Measurements from ENCODE around the gene BBX.
A peak's percentile ranks its signal among the peaks of the same experiment; 100 is the strongest.

BBX gene

GRCh38 chr3:107629566-107629965 is 106.8 kb downstream of the BBX start:
- no peak for TF ChIP-seq CTCF (IDR thresholded peaks at IDR 0.05; ENCODE audit: insufficient read depth, low read length)
- DNase-seq (ENCODE audit: low read depth in 1 of 2, low spot score in 1 of 2), result peak; percentile 18 to 62

GRCh38 chr3:107630779-107631178 is 108.0 kb downstream of the BBX start:
- Histone ChIP-seq H3K4me3 (replicated peaks; ENCODE audit: insufficient read depth, low read length) (no peak overlapping the region), H3K27ac (replicated peaks) (no peak overlapping the region), H3K27me3 (ENCODE audit: insufficient read depth, poor library complexity, severe bottlenecking) (no peaks in the 10 kb centered on the region)
- peak; percentile 23 to 56 for DNase-seq (ENCODE audit: low read depth in 1 of 2, low spot score in 1 of 2)
- TF ChIP-seq SPI1 (IDR thresholded peaks at IDR 0.05; ENCODE audit: borderline replicate concordance, low read depth) (peak; percentile 72; the same call in 1 of the 2 replicates), CTCF (IDR thresholded peaks at IDR 0.05; ENCODE audit: insufficient read depth, low read length) (no peak)

More at GRCh38 chr3:107629566-107629965, 106.8 kb downstream of the BBX start:
- Histone ChIP-seq H3K27me3 (ENCODE audit: insufficient read depth, poor library complexity, severe bottlenecking) (no peaks in the 10 kb centered on the region), H3K27ac (replicated peaks) (0 out of 2 replicates have a peak overlapping the region, but pooled peaks have one; percentile 16), H3K4me3 (replicated peaks; ENCODE audit: insufficient read depth, low read length) (no peak overlapping the region)

- Histone ChIP-seq H3K27me3 (ENCODE audit: insufficient read depth, poor library complexity, severe bottlenecking) (no peaks in the 10 kb centered on the region), H3K4me3 (replicated peaks; ENCODE audit: insufficient read depth, low read length) (no peak overlapping the region), H3K27ac (replicated peaks) (peak overlapping the region; percentile 80)
- DNase-seq (ENCODE audit: low read depth in 1 of 2, low spot score in 1 of 2), result no peak
- TF ChIP-seq GABPA (IDR thresholded peaks at IDR 0.05; ENCODE audit: low read depth) (no peak), POLR2AphosphoS5 (IDR thresholded peaks at IDR 0.05; ENCODE audit: low read depth) (no peak), REST (IDR thresholded peaks at IDR 0.05; ENCODE audit: insufficient replicate concordance, low read depth) (no peak), CTCF (IDR thresholded peaks at IDR 0.05; ENCODE audit: insufficient read depth, low read length) (no peak), SPI1 (IDR thresholded peaks at IDR 0.05; ENCODE audit: borderline replicate concordance, low read depth) (no peak)
Observed at GRCh38 chr3:107632576-107632975, 109.8 kb downstream of the BBX start.

- H3K27ac ChIP-seq (replicated peaks), result peak overlapping the region; percentile 80
- H3K4me3 ChIP-seq (replicated peaks; ENCODE audit: insufficient read depth, low read length), result no peak overlapping the region
- no peak for TF ChIP-seq REST (IDR thresholded peaks at IDR 0.05; ENCODE audit: insufficient replicate concordance, low read depth)
- peak; percentile 15; the same call in 1 of the 2 replicates for TF ChIP-seq POLR2AphosphoS5 (IDR thresholded peaks at IDR 0.05; ENCODE audit: low read depth)
- TF ChIP-seq CTCF (IDR thresholded peaks at IDR 0.05; ENCODE audit: insufficient read depth, low read length), result no peak
- TF ChIP-seq SPI1 (IDR thresholded peaks at IDR 0.05; ENCODE audit: borderline replicate concordance, low read depth), result peak; percentile 96
- no peak for TF ChIP-seq GABPA (IDR thresholded peaks at IDR 0.05; ENCODE audit: low read depth)
- DNase-seq (ENCODE audit: low read depth in 1 of 2, low spot score in 1 of 2), result peak; percentile 37 to 47
- H3K27me3 ChIP-seq (ENCODE audit: insufficient read depth, poor library complexity, severe bottlenecking), result no peaks in the 10 kb centered on the region
Observed at GRCh38 chr3:107633327-107634098, 110.8 kb downstream of the BBX start.
